ENCODE data around the gene PPP3CA.

DNA sequence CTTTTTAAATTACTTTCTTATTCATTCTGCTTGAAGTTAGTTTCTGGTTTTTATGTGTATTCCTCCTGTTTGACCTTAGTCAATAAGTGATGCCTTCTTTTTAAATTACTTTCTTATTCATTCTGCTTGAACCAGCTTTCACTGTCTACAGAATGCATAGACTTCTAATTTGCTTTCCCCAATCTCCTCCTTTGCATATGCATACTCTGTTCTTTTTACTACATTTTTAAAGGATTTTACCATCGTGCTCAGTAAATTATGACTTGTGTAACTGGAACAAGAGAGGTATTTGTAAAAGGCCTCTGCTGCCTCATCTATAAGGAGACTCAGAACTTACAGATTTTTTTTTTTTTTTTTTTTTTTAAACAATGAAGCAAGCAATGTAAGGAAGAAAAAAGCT, 228.7 kb downstream of the PPP3CA start:
- TF ChIP-seq EZH2 (IDR thresholded peaks at IDR 0.05; ENCODE audit: insufficient read depth, poor library complexity, severe bottlenecking) (no peak), EZH2phosphoT487 (IDR thresholded peaks at IDR 0.05; ENCODE audit: insufficient read depth, low read depth) (no peak)
